ENCODE results near the gene SCO2. TPM values are rescaled to one million over a fixed set of nuclear protein-coding genes. Genes with fewer than 3 reads are reported as not detected.

The SCO2 gene
- total RNA-seq, 4 donors from 2014 or later = 2.5 to 3.9 (median 3.3) TPM; not detected in 1

- TF ChIP-seq, protein P1, sequence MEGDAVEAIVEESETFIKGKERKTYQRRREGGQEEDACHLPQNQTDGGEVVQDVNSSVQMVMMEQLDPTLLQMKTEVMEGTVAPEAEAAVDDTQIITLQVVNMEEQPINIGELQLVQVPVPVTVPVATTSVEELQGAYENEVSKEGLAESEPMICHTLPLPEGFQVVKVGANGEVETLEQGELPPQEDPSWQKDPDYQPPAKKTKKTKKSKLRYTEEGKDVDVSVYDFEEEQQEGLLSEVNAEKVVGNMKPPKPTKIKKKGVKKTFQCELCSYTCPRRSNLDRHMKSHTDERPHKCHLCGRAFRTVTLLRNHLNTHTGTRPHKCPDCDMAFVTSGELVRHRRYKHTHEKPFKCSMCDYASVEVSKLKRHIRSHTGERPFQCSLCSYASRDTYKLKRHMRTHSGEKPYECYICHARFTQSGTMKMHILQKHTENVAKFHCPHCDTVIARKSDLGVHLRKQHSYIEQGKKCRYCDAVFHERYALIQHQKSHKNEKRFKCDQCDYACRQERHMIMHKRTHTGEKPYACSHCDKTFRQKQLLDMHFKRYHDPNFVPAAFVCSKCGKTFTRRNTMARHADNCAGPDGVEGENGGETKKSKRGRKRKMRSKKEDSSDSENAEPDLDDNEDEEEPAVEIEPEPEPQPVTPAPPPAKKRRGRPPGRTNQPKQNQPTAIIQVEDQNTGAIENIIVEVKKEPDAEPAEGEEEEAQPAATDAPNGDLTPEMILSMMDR (IDR thresholded peaks at IDR 0.05) = no peak
- TF ChIP-seq EP300 (IDR thresholded peaks at IDR 0.05) (no peak), POLR2A (IDR thresholded peaks at IDR 0.05) (no peak)
- no peak for DNase-seq (ENCODE audit: low spot score in 2 of 2)
- Histone ChIP-seq H3K36me3 (peaks cover 0 to 51% (median 7%) of the 10 kb centered on the region in 3 donors), H3K27ac (no peak overlapping the region), H3K4me1 (peaks cover 0 to 12% (median 6%) of the 10 kb centered on the region in 4 donors), H3K27me3 (no peaks in the 10 kb centered on the region), H3K9me3 (no peaks in the 10 kb centered on the region), H3K4me3 (no peak overlapping the region)
- 90 to 95% methylated on average over 7 of the region's 7 CpGs for WGBS, 2 donors
Measured at GRCh38 chr22:50567721-50568252, 42.4 kb upstream of the SCO2 start.

- WGBS, 2 donors = 83 to 93% methylated on average over 11 of the region's 11 CpGs
- Histone ChIP-seq H3K4me3 (no peak overlapping the region), H3K36me3 (peaks cover 0 to 16% (median 0%) of the 10 kb centered on the region in 3 donors), H3K27ac (peak overlapping the region in 1 of 4 donors; percentile 74), H3K4me1 (peaks cover 0 to 16% (median 6%) of the 10 kb centered on the region in 4 donors), H3K9me3 (no peaks in the 10 kb centered on the region), H3K27me3 (no peaks in the 10 kb centered on the region)
- DNase-seq (ENCODE audit: low spot score in 2 of 2) = no peak
- TF ChIP-seq EP300 (IDR thresholded peaks at IDR 0.05) (no peak), POLR2A (IDR thresholded peaks at IDR 0.05) (no peak)
- TF ChIP-seq, protein P1 (IDR thresholded peaks at IDR 0.05) = no peak
Measured at GRCh38 chr22:50564289-50564688, 38.9 kb upstream of the SCO2 start.

- no peak for DNase-seq (ENCODE audit: low spot score in 2 of 2)
- Histone ChIP-seq H3K4me1 (peaks cover 0 to 16% (median 6%) of the 10 kb centered on the region in 4 donors), H3K4me3 (peak overlapping the region; percentile 32 to 67 (median 44)), H3K27me3 (no peaks in the 10 kb centered on the region), H3K27ac (peak overlapping the region in 3 of 4 donors; percentile 15 to 78 (median 74)), H3K9me3 (no peaks in the 10 kb centered on the region), H3K36me3 (peaks cover 0 to 9% (median 0%) of the 10 kb centered on the region in 3 donors)
- whole genome bisulfite sequencing, 2 donors = 19 to 21% methylated on average over 17 of the region's 17 CpGs
- TF ChIP-seq POLR2A (IDR thresholded peaks at IDR 0.05) (no peak), EP300 (IDR thresholded peaks at IDR 0.05) (no peak)
- TF ChIP-seq, protein P1 (IDR thresholded peaks at IDR 0.05) = no peak
Measured at GRCh38 chr22:50563413-50564160, 38.2 kb upstream of the SCO2 start.

GRCh38 chr22:50562523-50563412 is 37.4 kb upstream of the SCO2 start, which contains the start of gene SYCE3:
Gene SYCE3 (minus strand): TSS chr22:50562919. CDS start chr22:50556405, 6,514 bp downstream.
- Histone ChIP-seq H3K9me3 (no peaks in the 10 kb centered on the region), H3K27ac (peak within 1 kb of the TSS in 3 of 4 donors; percentile 15 to 78 (median 74)), H3K4me1 (peaks cover 0 to 16% (median 6%) of the 10 kb centered on the region in 4 donors), H3K36me3 (peaks cover 0 to under 1% (median 0%) of the 10 kb centered on the region in 3 donors), H3K27me3 (no peaks in the 10 kb centered on the region), H3K4me3 (peak within 1 kb of the TSS; percentile 32 to 67 (median 44))
- DNase-seq (ENCODE audit: low spot score in 2 of 2) = peak; percentile 93 to 96
- WGBS, 2 donors = 5 to 8% methylated on average over 31 to 57 of the region's 61 CpGs
- TF ChIP-seq POLR2A (IDR thresholded peaks at IDR 0.05) (peak; percentile 22 to 54), EP300 (IDR thresholded peaks at IDR 0.05) (peak; percentile 72 to 77)
- TF ChIP-seq, protein P1 (IDR thresholded peaks at IDR 0.05) = peak; percentile 95 to 99 (median 97)

Measured in tibial nerve (tissue), 4 donors.